Measurements from ENCODE around the gene STX3. TPM values are rescaled to one million over a fixed set of nuclear protein-coding genes. Genes with fewer than 3 reads are reported as not detected.
A peak's percentile ranks its signal among the peaks of the same experiment; 100 is the strongest.

STX3 gene
- total RNA-seq, 1 experiment from 2014 or later: 178 TPM

DNA sequence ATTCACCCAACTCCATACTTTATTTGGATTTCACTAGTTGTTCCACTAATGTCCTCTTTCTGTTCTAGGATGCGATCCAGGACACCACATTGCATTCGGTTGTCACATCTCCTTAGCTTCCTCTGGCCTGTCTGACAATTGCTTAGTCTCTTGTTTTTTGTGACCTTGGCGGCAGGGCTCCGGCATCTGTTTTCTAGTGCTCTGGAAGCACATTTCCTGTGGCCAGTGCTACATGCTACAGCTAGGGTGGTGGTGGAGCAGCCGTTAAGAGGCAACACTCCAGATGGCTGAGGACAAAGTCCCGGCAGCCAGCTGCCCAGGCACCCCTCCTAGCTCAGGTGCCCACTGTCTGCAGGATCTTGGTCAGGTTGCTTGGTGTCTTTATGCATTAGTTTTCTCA lies 6.8 kb downstream of the STX3 start:
- Histone ChIP-seq H3K9me3 (no peaks in the 10 kb centered on the region), H3K36me3 (ENCODE audit: control insufficient read depth, insufficient read depth, low read length) (peaks cover 1% of the 10 kb centered on the region; the same call in 1 of the 2 replicates), H3K4me1 (peaks cover 55% of the 10 kb centered on the region), H3K27me3 (replicated peaks; ENCODE audit: control insufficient read depth, insufficient read depth, low read length) (no peaks in the 10 kb centered on the region), H3K4me3 (ENCODE audit: low read depth, low read length) (no peak overlapping the region)
- TF ChIP-seq, protein P1, sequence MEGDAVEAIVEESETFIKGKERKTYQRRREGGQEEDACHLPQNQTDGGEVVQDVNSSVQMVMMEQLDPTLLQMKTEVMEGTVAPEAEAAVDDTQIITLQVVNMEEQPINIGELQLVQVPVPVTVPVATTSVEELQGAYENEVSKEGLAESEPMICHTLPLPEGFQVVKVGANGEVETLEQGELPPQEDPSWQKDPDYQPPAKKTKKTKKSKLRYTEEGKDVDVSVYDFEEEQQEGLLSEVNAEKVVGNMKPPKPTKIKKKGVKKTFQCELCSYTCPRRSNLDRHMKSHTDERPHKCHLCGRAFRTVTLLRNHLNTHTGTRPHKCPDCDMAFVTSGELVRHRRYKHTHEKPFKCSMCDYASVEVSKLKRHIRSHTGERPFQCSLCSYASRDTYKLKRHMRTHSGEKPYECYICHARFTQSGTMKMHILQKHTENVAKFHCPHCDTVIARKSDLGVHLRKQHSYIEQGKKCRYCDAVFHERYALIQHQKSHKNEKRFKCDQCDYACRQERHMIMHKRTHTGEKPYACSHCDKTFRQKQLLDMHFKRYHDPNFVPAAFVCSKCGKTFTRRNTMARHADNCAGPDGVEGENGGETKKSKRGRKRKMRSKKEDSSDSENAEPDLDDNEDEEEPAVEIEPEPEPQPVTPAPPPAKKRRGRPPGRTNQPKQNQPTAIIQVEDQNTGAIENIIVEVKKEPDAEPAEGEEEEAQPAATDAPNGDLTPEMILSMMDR (IDR thresholded peaks at IDR 0.05; ENCODE audit: insufficient read depth in 1 of 2, low read depth in 1 of 2, low read length in 1 of 2, severe bottlenecking in 1 of 2, unreplicated experiment in 1 of 2): no peak
- DNase-seq: no peak
- Mint-ChIP-seq H3K4me1 (ENCODE audit: low read depth, unreplicated experiment) (peaks cover 66% of the 10 kb centered on the region), H3K27ac (ENCODE audit: unreplicated experiment) (peak overlapping the region; percentile 37), H3K27me3 (ENCODE audit: insufficient read depth, unreplicated experiment) (no peaks in the 10 kb centered on the region), H3K9me3 (ENCODE audit: unreplicated experiment) (no peaks in the 10 kb centered on the region), H3K36me3 (ENCODE audit: insufficient read depth, unreplicated experiment) (peaks cover 73% of the 10 kb centered on the region), H3K4me3 (ENCODE audit: unreplicated experiment) (no peak overlapping the region)
- intact Hi-C loops (cut with micrococcal nuclease; ENCODE audit: unreplicated experiment): no loop called here
- POLR2A ChIA-PET: no interaction called here
- CTCF ChIA-PET: no interaction called here
- no TSS peak for BruUV-seq (replicated peaks)

DNA sequence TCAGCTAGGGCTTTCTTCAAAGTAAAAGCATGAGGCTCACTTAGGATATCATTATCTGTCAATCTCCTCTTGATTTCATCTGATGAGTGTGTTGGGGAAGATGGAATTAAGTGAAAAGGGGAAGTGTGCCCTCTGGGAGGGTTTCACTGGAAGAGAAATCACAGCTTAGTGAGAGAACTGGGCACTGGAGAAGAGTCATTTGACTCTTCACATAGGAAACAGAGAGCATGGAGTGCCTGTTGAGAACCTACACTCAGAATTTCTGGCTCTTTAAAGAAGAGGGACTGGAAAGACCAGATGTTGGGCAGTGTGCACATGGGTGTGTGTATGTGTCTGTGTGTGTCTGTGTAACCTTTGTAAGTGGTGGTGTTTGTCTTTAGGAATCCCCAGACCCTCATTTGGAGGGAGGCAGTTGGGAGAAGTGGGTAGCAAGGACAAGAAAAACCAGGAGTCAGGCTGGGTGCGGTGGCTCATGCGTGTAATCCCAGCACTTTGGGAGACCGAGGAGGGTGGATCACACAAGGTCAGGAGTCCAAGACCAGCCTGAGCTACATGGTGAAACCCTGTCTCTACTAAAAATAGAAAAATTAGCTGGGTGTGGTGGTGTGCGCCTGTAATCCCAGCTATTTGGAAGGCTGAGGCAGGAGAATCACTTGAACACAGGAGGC lies 10.0 kb downstream of the STX3 start:
- intact Hi-C loops (cut with micrococcal nuclease; ENCODE audit: unreplicated experiment): no loop called here
- H3K4me1 ChIP-seq: peaks cover 51% of the 10 kb centered on the region
- H3K9me3 ChIP-seq: no peaks in the 10 kb centered on the region
- DNase-seq: no peak
- TF ChIP-seq, protein P1 (IDR thresholded peaks at IDR 0.05; ENCODE audit: insufficient read depth in 1 of 2, low read depth in 1 of 2, low read length in 1 of 2, severe bottlenecking in 1 of 2, unreplicated experiment in 1 of 2): no peak
- POLR2A ChIA-PET: interaction anchor here (0.6 kb wide), 1 partner anchor 31 kb away, joined by 3 read pairs; no protein-coding TSS in a partner anchor
- H3K27me3 ChIP-seq (replicated peaks; ENCODE audit: control insufficient read depth, insufficient read depth, low read length): no peaks in the 10 kb centered on the region
- no peaks in the 10 kb centered on the region for H3K9me3 Mint-ChIP-seq (ENCODE audit: unreplicated experiment)
- H3K4me1 Mint-ChIP-seq (ENCODE audit: low read depth, unreplicated experiment): peaks cover 59% of the 10 kb centered on the region
- H3K36me3 ChIP-seq (ENCODE audit: control insufficient read depth, insufficient read depth, low read length): no peaks in the 10 kb centered on the region; the same call in 1 of the 2 replicates
- CTCF ChIA-PET: no interaction called here
- BruUV-seq (replicated peaks): no TSS peak
- H3K27ac Mint-ChIP-seq (ENCODE audit: unreplicated experiment): peak overlapping the region; percentile 23
- H3K36me3 Mint-ChIP-seq (ENCODE audit: insufficient read depth, unreplicated experiment): peaks cover 43% of the 10 kb centered on the region
- no peaks in the 10 kb centered on the region for H3K27me3 Mint-ChIP-seq (ENCODE audit: insufficient read depth, unreplicated experiment)
- H3K4me3 Mint-ChIP-seq (ENCODE audit: unreplicated experiment): peak overlapping the region; percentile 21
- no peak overlapping the region for H3K4me3 ChIP-seq (ENCODE audit: low read depth, low read length)

DNA sequence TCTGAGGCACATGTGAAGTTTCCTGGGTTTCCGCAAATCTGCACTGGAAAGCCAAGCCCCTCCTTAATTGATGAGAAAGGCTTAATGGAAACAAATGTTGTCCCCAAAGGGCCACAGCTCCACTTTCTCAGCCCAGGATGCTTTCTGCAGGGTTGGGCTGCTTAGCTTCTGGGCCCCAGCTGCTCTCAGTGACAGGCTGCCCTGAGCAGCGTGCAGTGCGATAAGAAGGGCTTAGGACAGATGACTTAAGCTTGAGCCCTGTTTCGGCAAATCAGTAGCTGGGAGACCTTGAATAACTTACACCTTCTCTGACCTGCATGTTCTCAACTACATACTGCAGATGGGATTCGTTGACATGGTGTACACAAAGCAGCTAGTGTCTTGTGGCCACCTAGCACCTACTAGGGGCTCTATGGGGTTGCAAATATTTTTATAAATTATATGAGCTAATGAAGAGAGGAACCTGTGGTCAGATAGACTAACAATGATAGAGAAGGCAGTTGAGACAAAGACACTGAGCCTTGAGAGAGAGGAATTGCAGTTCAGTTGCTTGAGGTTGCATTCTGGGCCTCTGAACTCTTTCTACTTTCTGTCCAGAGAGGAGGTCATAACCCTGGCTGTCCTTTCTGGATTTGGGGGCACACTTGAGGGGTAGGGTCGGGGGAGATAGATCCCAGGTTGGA lies 11.5 kb downstream of the STX3 start:
- Histone ChIP-seq H3K4me3 (ENCODE audit: low read depth, low read length) (no peak overlapping the region), H3K27me3 (replicated peaks; ENCODE audit: control insufficient read depth, insufficient read depth, low read length) (no peaks in the 10 kb centered on the region), H3K9me3 (no peaks in the 10 kb centered on the region), H3K36me3 (ENCODE audit: control insufficient read depth, insufficient read depth, low read length) (peaks cover 2% of the 10 kb centered on the region; the same call in 1 of the 2 replicates), H3K4me1 (peaks cover 62% of the 10 kb centered on the region)
- no peaks in the 10 kb centered on the region for H3K9me3 Mint-ChIP-seq (ENCODE audit: unreplicated experiment)
- intact Hi-C loops (cut with micrococcal nuclease; ENCODE audit: unreplicated experiment): no loop called here
- H3K36me3 Mint-ChIP-seq (ENCODE audit: insufficient read depth, unreplicated experiment): peaks cover 33% of the 10 kb centered on the region
- H3K27ac Mint-ChIP-seq (ENCODE audit: unreplicated experiment): peak overlapping the region; percentile 43
- H3K4me3 Mint-ChIP-seq (ENCODE audit: unreplicated experiment): no peak overlapping the region
- TF ChIP-seq, protein P1 (IDR thresholded peaks at IDR 0.05; ENCODE audit: insufficient read depth in 1 of 2, low read depth in 1 of 2, low read length in 1 of 2, severe bottlenecking in 1 of 2, unreplicated experiment in 1 of 2): no peak
- peaks cover 51% of the 10 kb centered on the region for H3K4me1 Mint-ChIP-seq (ENCODE audit: low read depth, unreplicated experiment)
- no peaks in the 10 kb centered on the region for H3K27me3 Mint-ChIP-seq (ENCODE audit: insufficient read depth, unreplicated experiment)
- ChIA-PET CTCF (interaction anchor here (1.6 kb wide), 1 partner anchor 11 kb away, joined by 3 read pairs; no protein-coding TSS in a partner anchor), POLR2A (interaction anchor here (0.7 to 1.3 kb wide), 4 partner anchors 10 to 97 kb away, joined by 3 to 4 read pairs (median 4); partner anchors contain the start of gene STX3)
- BruUV-seq (replicated peaks): no TSS peak
- no peak for DNase-seq

Data from Caco-2 (cell line).